Ureter (tissue), 1 donor: ENCODE data around the gene PSORS1C1. TPM values are rescaled to one million over a fixed set of nuclear protein-coding genes. Genes with fewer than 3 reads are reported as not detected.

Experiments
- DNase-seq: peaks from one replicate; pipeline ENCODE4 v3.0.0-alpha.2; 2020; ENCODE audit warnings: low spot score
- total RNA-seq: library from RNA; stranded (reverse); gene quantifications from one replicate; pipeline ENCODE4 v1.2.4, GENCODE V29; 2023
- donor health status: DM: yes; HTN: yes; CAD: no.

The PSORS1C1 gene
- total RNA-seq, 1 donor from 2014 or later: 0.10 TPM

GRCh38 chr6:31125586-31126363, 11.2 kb downstream of the PSORS1C1 start:
- no peak for DNase-seq

- DNase-seq: no peak
These were observed 12.0 kb downstream of the PSORS1C1 start for GRCh38 chr6:31126396-31127175.

GRCh38 chr6:31128093-31128676, 13.6 kb downstream of the PSORS1C1 start:
- no peak for DNase-seq

- no peak for DNase-seq
These were observed 14.5 kb downstream of the PSORS1C1 start for GRCh38 chr6:31129130-31129529.

DNA sequence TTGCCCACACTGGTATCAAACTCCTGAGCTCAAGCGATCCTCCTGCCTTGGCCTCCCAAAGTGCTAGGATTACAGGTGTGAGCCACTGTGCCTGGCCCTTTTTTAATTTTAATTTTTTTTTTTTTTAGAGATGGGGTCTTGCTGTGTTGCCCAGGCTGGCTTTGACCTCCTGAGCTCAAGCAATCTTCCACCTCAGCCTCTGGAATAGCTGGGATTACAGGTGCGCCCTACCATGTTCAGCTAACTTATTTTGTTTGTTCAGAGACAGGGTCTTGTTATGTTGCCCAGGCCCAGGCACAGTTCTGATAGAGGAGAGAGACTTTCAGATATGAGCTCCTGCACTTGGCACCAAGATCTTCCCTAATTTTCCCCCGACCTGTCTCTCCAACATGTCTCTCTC, 16.2 kb downstream of the PSORS1C1 start:
- no peak for DNase-seq

GRCh38 chr6:31131595-31131994, 17.0 kb downstream of the PSORS1C1 start:
- no peak for DNase-seq

- DNase-seq: no peak
These were observed 18.2 kb downstream of the PSORS1C1 start for GRCh38 chr6:31132806-31133205.

DNA sequence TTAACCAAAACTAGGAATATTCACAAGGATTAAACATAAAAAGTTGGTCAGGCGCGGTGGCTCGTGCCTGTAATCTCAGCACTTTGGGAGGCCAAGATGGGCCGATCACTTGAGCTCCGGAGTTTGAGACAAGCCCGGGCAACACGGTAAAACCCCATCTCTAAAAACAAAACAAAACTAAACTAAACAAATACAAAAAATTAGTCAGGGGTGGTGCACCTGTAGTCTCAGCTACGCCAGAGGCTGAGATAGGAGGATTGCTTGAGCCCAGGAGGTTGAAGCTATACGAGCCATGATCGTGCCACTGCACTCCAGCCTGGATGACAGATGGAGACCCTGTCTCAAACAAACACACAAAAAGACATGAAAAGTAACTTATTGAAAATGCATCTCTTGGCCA, 21.1 kb downstream of the PSORS1C1 start:
- DNase-seq: no peak

DNA sequence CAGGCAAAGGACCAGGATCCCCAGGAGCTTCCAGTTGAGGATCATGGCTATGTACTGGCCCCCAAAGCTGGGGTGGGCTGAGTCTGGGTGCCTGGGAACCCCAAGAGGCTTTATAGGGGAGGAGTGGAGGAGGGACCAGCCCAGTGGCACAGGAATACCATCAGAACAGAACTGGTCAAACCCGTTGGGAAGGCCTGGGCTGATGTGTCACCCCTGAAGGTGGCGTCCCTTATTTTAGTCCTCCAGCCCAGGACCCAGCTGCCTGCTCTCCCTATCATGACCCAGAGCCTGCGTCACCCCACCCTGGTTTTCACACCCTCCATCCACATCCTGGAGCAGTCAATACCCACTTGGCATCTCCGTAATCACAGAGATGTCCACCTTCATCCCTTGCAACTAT, 24.4 kb downstream of the PSORS1C1 start, which contains the start of gene PSORS1C2:
Gene PSORS1C2 (minus strand): TSS at position 85 of the 400 bp plus-strand sequence. CDS start 40 bp downstream, at position 45.
- no peak for DNase-seq

- no peak for DNase-seq
These were observed 25.0 kb downstream of the PSORS1C1 start for GRCh38 chr6:31139599-31139998.

DNA sequence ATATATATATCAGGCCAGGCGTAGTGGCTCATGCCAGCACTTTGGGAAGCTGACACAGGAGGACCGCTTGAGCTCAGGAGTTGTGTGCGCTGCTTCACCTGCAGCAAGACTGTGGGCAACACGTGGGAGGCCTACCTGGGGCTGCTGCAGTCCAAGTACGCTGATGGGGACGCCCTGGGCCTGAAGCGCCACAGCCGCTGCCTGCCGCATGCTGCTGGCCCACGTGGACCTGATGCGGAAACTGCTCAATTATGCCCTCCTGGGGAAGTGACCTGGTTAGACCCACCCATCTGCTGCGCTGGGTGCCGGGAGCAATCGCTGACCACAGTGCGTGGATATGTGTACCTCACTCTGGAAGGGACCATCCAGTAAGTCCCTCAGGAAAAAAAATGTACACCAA, 26.0 kb downstream of the PSORS1C1 start:
- DNase-seq: no peak

GRCh38 chr6:31142361-31142761, 27.8 kb downstream of the PSORS1C1 start:
- DNase-seq: no peak

- DNase-seq: no peak
These were observed 28.5 kb downstream of the PSORS1C1 start for GRCh38 chr6:31143148-31143547.

DNA sequence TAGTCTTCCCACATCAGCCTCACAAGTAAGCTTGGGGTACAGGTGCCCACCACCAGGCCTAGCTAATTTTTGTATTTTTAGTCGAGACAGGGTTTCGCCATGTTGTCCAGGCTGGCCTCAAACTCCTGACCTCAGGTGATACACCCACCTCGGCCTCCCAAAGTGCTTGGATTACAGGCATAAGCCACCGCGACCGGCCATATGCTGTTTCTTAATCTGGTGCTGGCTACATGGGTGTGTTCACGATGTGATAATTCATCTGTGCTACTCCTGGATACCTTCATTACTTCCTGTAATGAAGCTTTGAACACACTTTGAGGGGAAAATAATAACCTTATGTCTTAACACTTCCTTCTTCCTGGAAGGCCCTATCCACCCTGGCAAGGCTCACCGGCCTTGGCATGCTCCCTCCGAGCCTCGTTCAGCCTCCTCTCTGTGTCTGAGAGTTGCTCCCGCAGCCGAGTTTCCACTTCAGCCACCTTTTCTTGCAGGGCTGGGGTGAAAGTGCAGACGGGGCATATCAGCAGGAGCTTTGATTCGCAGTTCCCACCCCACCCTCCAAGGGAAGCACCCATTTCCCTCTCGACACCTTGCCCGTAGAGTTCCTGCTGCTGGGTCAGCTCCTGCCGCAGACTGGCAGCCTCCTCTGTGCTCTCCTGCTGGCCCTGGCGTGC, 29.8 kb downstream of the PSORS1C1 start:
- no peak for DNase-seq

- DNase-seq: no peak
These were observed 30.4 kb downstream of the PSORS1C1 start for GRCh38 chr6:31144970-31145340.

- no peak for DNase-seq
These were observed 30.8 kb downstream of the PSORS1C1 start for GRCh38 chr6:31145386-31145785.

GRCh38 chr6:31149827-31150447, 35.3 kb downstream of the PSORS1C1 start:
- no peak for DNase-seq

DNA sequence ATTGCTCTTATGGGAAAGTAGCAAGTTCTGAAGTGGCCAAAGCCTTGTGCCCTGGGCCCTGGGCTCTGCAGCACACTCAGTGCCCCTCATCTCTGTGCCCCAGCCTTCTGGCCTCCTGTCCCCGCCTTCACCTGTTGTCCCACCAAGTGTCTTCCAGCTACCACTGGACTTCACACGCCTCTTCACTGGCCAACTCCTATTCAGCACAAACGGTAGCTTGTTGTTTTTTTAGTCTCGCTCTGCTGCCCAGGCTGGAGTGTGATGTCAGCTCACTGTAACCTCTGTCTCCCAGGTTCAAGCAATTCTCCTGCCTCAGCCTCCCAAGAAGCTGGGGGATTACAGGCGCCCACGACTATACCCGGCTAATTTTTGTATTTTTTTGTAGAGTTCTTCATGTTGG, 38.2 kb downstream of the PSORS1C1 start:
- DNase-seq: no peak

DNA sequence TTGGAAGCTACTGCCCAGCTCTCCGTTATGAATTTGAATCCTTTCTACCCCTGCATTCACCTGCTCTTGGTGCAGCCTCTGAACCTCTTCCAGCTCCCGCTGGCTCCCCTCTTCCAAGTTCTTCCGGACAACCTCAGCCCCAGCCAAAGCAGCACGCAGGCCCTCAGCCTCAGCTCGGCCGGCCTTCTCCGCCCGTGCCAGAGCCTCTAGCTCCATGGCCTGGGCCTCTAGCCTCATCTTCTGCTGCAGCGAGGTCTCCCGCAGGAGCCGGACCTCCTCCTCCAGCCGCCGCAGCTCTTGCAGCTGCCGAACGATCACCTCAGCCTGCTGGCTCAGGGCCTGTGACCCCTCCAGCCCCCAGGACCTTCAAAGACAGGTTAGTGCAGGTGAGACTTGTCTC, 39.8 kb downstream of the PSORS1C1 start:
- no peak for DNase-seq

GRCh38 chr6:31156641-31157040, 42.0 kb downstream of the PSORS1C1 start:
- no peak for DNase-seq

DNA sequence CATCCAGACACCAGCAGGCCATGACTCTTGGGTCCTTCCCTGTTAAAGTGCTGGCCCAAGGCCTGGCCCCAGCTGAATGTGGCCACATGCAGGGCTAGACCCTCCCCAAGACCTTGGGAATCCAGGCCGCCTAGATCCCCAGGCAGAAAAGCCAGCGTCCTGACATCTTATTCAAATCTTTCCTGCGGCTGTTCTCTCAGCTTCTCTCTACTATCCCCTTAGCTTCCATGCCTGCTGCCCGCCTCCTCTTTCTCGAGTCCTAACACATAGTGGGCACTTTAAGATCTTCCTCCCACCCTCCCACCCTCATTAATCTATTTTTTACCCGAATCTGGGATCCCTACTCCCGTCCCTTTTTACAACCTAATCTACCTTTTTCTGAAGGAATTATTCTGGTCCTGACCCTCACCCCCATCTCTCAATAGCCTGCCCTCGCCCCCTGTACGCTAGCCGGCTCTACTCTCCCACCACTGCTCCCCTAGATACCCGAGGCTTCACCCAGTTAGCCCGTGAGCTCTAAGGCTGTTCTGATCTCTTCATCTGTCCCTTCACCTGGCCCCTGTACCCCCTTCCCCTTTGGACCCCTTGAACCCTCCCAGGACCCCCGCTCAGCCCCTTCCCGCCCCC, 43.0 kb downstream of the PSORS1C1 start, which contains the start of gene CCHCR1:
Gene CCHCR1 (minus strand): TSS at position 290 of the 627 bp plus-strand sequence. CDS start 202 bp downstream, at position 88.
- DNase-seq: no peak
